HG03045 (cell line): ENCODE data around the gene VTN.
"Not testable (repeated sequence)": the region's sequence is repeated elsewhere in the genome, so short reads cannot be mapped to it uniquely, and the experiment has no call there.

Source experiments
- ATAC-seq: cut with Tn5 transposase; IDR thresholded peaks from one replicate; pipeline ENCODE4 v1.9.1; 2021; ENCODE audit warnings: mild to moderate bottlenecking, moderate library complexity; ENCODE audit not compliant: unreplicated experiment

VTN gene

GRCh38 chr17:28345419-28346198 lies 24.5 kb downstream of the VTN start:
- ATAC-seq: no peak

- no peak for ATAC-seq
Measured at GRCh38 chr17:28344435-28344901, 25.6 kb downstream of the VTN start.

GRCh38 chr17:28344011-28344410 lies 26.1 kb downstream of the VTN start:
- no peak for ATAC-seq

DNA sequence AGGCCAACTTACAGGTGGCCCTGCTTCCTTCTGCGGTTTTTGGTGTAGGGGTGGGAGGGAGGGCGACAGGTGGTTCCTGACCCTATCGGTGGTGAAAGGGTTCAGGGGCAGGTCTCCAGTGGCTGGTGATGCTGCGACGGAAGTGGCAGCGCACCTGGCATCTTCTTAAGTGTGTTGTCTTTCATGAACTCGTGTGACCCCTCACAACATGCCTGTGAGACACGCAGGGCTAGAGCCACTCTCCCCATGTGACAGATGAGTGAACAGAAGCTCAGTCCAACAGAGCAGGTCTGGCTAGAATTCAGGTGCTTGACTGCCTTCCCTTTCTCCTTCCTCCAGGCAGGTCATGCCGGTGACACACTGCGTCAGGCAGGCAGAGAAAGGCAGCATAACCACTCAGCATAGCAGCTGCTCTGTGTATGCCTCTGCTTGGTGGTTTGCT lies 26.6 kb downstream of the VTN start:
- no peak for ATAC-seq

- ATAC-seq: no peak
Measured at GRCh38 chr17:28342313-28342712, 27.8 kb downstream of the VTN start.

GRCh38 chr17:28341516-28341915 lies 28.6 kb downstream of the VTN start:
- ATAC-seq: no peak

- no peak for ATAC-seq
Measured at GRCh38 chr17:28340374-28340773, 29.7 kb downstream of the VTN start.

DNA sequence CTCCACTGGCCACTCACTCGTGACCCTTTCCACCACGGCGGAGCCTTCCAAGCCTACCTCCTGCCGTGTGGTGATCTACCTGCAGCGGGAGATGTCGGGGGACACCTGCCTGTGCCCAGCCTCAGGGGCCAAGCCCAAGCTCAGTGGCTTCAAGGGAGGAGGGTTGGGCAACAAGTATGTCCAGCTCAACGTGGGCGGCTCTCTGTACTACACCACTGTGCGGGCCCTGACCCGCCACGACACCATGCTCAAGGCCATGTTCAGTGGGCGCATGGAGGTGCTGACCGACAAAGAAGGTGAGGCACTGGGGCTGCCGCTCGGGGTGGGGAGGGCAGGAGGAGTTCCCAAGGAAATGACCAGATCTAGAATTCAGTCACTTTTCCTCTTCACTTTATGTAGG lies 30.7 kb downstream of the VTN start:
- ATAC-seq: no peak

- not testable (repeated sequence) for ATAC-seq
Measured at GRCh38 chr17:28338769-28339212, 31.3 kb downstream of the VTN start.

- no peak for ATAC-seq
Measured at GRCh38 chr17:28338056-28338768, 31.9 kb downstream of the VTN start.

GRCh38 chr17:28335959-28336871 lies 33.9 kb downstream of the VTN start:
- no peak for ATAC-seq

- ATAC-seq: peak; percentile 95
Measured at GRCh38 chr17:28335201-28335958, 34.7 kb downstream of the VTN start, which contains the start of the genes IFT20 and TNFAIP1. Gene IFT20, minus strand, starts transcription at chr17:28335472. Its CDS starts 3,487 bp downstream, at chr17:28331985. Gene TNFAIP1, plus strand, starts transcription at chr17:28335761. Its CDS starts 3,761 bp downstream, at chr17:28339522.

DNA sequence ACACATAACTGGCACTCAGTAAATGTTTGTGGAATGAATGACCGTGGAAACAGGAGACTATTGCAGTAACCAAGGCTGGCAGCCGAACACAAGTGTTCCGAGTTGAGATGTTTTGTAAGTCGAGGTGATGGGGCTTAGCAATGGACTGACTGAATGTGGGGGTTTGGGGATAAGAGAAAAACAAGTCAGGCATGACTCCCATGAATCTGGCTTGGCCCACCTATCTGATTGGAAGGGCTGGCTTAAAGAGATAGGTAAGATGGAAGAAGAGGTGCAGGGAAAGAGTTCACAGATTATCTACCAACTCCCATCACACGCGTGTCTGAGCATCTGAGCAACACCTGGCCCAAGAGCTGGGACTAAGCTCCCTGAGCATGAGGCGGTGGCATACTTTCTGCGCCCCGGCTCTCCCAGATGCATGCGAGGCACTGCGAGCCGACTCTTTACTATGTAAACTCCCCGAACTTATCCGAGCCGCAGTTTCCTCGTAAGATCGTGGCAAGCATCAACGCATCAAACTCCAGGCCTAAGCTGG lies 35.4 kb downstream of the VTN start:
- no peak for ATAC-seq

DNA sequence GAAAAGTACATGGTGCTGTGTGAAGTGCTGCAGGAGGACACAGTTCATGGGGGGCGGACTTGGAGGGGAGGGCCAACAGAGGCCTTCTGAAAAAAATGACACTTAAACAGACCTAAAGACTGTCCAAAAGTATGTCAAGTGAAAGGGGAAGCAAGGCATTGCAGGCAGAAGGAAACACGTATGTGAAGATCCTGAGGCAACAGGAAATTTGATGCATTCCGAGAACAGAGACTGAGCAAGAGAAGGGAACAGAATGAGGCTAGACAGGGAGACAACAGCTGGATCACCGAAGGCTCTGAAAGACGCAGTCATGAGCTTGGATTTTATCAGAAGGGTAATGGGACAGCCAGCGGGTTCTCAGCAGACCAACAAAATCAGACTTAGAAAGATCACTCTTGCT lies 35.9 kb downstream of the VTN start:
- no peak for ATAC-seq

- ATAC-seq: no peak
Measured at GRCh38 chr17:28333083-28333746, 36.9 kb downstream of the VTN start.

DNA sequence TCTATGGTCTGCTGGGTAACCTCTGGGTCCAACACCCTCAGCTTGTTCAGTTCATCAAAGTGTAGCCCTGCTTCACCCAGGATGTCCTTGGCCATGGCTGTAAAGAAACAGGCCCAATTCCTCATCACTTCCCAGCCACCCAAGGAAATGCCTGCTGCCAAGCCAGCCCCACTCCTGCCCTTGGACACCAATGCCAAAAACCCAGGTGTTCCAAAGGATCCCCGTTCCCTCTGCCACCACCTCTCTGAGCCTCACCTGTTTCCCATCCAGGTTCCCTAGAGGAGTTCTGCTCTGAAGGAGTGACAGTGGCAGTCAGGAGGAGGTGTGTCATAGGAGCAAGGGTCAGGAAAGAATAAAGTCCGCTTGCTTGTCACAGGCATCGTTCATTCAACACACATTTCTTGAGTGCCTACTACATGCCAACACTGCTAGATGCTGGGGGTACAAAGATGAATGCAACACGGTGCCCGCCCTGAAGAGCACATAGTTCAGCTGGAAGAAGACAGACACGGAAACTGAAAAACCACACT lies 38.2 kb downstream of the VTN start:
- no peak for ATAC-seq

DNA sequence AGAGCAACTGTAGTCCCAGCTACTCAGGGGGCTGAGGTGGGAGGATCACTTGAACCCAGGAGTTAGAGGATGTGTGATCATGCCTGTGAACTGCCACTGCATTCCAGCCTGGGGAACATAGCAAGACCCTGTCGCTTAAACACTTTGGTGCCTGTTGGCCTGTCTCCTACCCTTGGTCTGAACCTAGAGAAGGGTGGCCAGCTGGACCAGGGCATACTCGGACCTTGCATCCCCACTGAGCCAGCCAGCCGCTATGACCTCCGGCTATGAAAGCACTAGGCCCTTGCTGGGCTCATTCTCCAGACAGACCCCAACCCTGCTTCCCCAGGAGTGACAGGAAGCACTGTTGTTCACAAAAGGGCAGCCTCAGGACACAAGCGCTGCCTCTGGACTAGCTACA lies 39.4 kb downstream of the VTN start:
- ATAC-seq: no peak

DNA sequence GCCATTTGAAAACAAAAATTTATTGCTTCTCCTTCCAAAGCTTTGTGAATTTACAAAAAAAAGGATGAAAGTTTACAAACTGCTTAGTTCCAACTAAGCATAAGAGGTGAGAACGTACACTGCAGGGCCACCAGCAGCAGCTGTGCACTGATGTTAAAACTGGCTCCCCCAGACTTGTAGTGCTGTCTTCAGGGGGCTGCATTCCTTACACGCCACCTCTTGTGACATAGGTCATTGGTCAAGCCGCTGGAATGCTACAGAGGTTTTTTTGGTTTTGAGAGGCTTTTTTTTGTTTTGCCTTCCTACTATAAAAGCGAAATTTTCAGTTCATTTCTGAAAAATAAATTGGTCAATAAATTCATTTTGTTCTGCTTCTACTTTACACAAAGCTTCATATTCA lies 41.8 kb downstream of the VTN start:
- no peak for ATAC-seq

DNA sequence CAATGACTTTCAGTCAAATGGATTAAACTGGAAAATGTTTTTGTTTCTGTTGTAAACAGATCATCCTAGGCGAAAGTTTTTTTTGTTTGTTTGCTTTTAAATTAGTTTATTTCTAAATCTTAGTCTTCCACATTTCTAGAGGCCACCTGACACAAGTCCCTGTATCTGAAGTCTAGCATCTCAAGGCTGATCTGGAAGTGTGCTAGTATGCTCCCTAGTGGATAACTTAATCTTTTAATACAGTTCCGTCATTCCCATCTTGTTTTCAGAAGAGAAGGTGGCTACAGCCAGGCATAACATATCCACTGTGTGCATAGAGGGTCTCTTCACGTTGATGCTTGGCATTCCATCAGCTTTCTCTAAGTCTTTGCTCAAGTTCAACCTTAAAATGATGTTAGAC lies 42.4 kb downstream of the VTN start:
- no peak for ATAC-seq
